ENCODE data around the gene PFKP. TPM values are rescaled to one million over a fixed set of nuclear protein-coding genes. Genes with fewer than 3 reads are reported as not detected.

PFKP gene
- total RNA-seq, 1 donor from 2014 or later = 196 TPM

DNA sequence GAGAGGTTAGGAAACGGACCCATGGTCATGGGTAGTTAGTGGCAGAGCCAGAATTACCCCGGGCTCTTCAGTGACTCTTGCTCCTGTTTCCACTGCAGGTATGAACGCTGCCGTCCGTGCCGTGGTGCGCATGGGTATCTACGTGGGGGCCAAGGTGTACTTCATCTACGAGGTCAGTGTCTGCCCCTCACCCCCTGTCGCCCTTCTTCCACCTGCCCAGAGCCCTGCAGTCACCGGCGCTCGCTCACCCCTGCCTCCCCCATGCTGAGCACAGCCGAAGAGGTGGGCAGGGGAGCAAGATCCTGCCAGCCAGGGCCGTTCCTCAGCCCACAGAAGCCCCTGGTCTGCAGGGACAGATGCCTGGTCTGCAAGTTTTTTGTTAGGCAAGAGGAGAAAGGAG is 14.9 kb downstream of the PFKP start:
- FAIRE-seq (no peak), DNase-seq (ENCODE audit: low read depth) (no peak)
- no peak overlapping the region for H3K4me3 ChIP-seq (ENCODE audit: low read depth, low read length)
- H3K36me3 ChIP-seq (ENCODE audit: control insufficient read depth, insufficient read depth, low read length) = peaks cover 19% of the 10 kb centered on the region
- TF ChIP-seq, protein P1, sequence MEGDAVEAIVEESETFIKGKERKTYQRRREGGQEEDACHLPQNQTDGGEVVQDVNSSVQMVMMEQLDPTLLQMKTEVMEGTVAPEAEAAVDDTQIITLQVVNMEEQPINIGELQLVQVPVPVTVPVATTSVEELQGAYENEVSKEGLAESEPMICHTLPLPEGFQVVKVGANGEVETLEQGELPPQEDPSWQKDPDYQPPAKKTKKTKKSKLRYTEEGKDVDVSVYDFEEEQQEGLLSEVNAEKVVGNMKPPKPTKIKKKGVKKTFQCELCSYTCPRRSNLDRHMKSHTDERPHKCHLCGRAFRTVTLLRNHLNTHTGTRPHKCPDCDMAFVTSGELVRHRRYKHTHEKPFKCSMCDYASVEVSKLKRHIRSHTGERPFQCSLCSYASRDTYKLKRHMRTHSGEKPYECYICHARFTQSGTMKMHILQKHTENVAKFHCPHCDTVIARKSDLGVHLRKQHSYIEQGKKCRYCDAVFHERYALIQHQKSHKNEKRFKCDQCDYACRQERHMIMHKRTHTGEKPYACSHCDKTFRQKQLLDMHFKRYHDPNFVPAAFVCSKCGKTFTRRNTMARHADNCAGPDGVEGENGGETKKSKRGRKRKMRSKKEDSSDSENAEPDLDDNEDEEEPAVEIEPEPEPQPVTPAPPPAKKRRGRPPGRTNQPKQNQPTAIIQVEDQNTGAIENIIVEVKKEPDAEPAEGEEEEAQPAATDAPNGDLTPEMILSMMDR (IDR thresholded peaks at IDR 0.05; ENCODE audit: insufficient read depth, low read length, severe bottlenecking) = no peak
- no peaks in the 10 kb centered on the region for H3K27me3 ChIP-seq (ENCODE audit: control insufficient read depth, insufficient read depth, low read length)

DNA sequence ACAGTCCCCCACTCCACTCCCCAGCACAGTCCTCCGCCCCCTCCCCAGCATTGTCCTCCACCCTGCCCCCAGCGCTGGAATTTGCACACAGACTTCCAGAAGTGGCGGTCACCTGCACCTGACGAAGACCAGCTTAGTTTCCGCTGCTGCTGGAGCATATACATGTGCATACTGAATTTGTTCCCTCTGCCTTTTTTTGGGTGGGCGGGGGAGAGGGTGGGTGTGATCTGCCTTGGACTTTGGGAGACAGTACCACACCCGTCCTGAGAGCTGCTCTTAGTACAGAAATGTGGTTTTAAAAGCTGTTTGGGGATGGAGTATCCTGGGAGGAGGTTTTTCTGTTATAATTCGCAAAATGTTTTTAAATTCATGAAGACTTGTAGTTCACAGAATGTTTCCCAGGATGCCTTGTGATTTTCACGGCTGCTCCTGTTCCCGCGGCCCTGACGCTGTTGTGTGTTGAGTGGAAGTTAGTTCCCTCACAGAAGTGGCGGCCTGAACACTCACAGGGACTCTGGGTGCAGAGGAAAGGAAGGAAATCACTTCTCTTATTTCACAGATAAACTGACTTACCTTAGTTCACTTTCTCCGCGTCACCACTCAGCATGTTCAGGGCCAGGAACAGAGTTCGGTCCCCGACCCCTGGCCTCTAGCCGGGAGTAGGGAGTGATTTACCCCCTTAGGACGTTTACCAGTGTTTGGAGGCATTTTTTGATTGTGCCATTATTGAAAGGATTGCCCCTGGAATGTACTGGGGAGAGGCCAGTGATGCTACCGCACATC is 18.6 kb downstream of the PFKP start:
- no peak for FAIRE-seq
- Histone ChIP-seq H3K27me3 (ENCODE audit: control insufficient read depth, insufficient read depth, low read length) (no peaks in the 10 kb centered on the region), H3K4me3 (ENCODE audit: low read depth, low read length) (no peak overlapping the region), H3K36me3 (ENCODE audit: control insufficient read depth, insufficient read depth, low read length) (peaks cover 17% of the 10 kb centered on the region)
- DNase-seq (ENCODE audit: low read depth) = no peak
- TF ChIP-seq, protein P1 (IDR thresholded peaks at IDR 0.05; ENCODE audit: insufficient read depth, low read length, severe bottlenecking) = no peak

DNA sequence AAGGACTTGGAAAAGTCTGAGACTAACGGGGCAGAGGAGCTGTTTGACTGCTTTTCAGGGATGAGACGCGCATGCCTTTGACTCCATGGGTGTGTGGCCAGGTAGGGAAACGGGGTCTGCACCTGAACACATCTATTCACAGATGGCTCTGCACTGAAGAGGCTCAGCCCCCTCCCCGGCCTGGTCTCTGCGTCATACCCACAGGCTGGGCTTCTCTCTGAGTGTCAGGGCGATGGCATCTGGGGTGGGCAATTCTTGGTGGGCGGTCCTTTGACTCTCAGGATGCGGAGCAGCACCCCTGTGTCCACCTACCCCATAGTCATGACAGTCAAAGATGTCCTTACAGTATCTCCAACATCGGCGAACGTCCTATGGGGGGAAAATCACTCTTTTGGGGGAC is 23.0 kb downstream of the PFKP start:
- H3K4me3 ChIP-seq (ENCODE audit: low read depth, low read length) = no peak overlapping the region
- FAIRE-seq = no peak
- peaks cover 8% of the 10 kb centered on the region for H3K36me3 ChIP-seq (ENCODE audit: control insufficient read depth, insufficient read depth, low read length)
- no peaks in the 10 kb centered on the region for H3K27me3 ChIP-seq (ENCODE audit: control insufficient read depth, insufficient read depth, low read length)
- TF ChIP-seq, protein P1 (IDR thresholded peaks at IDR 0.05; ENCODE audit: insufficient read depth, low read length, severe bottlenecking) = no peak
- DNase-seq (ENCODE audit: low read depth) = no peak

DNA sequence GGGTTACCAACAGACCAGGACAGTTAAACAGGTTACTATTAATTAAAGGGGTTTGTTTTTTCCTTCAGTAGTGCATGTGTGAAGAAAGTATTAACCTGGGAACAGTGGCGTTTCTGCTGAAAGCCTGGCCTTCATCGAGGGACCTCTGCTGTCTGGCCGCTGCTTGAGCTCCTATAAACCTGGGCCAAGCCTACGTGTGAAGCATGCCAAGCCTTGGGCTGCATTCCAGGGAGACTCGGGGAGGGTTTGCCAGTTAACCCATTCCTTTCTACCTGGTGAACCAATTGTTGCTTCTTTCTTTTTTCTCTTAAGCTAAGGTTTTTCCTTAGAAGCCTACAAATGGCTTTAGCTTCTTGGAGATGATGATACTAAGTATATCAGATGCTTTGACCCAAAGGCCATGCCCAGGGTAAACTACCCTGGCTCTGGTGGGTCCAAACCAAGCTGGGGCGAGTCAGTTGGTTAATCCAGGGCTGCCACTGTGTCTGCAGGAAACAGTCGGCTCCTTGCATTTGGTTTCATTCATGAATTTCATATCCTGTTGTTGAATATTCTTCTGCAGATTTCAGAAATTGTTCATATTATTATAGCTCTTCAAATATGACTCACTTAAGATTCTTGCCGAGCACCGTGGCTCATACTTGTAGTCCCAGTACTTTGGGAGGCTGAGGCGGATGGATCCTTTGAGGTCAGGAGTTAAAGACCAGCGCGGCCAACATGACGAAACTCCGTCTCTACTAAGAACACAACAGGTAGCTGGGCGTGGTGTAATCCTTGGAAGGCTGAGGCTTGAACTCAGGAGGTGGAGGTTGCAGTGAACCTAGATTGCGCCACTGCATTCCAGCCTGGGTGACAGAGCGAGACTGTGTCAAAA is 23.8 kb downstream of the PFKP start:
- peak; percentile 93 for DNase-seq (ENCODE audit: low read depth)
- TF ChIP-seq, protein P1 (IDR thresholded peaks at IDR 0.05; ENCODE audit: insufficient read depth, low read length, severe bottlenecking) = no peak

DNA sequence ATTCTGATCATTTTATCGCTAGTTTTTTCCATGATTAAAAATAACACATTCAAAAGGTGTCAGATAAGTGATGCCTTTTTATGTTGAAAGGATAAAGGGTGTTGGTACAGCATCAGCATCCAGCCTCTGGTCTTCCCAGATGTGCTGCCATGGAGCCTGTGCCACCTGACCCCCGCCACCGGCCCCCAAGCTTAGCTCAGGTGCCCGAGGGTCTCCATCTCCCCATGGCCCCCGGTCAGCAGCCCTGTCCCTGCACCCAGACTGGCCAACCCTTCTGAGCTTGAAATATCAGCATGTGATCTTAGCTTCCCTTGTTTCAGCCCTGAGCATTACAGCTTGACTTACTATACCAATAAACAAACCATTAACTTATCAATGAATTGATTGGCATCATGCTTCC is 24.6 kb downstream of the PFKP start:
- TF ChIP-seq, protein P1 (IDR thresholded peaks at IDR 0.05; ENCODE audit: insufficient read depth, low read length, severe bottlenecking) = no peak
- FAIRE-seq (no peak), DNase-seq (ENCODE audit: low read depth) (no peak)
- H3K36me3 ChIP-seq (ENCODE audit: control insufficient read depth, insufficient read depth, low read length) = peaks cover 5% of the 10 kb centered on the region
- no peaks in the 10 kb centered on the region for H3K27me3 ChIP-seq (ENCODE audit: control insufficient read depth, insufficient read depth, low read length)
- no peak overlapping the region for H3K4me3 ChIP-seq (ENCODE audit: low read depth, low read length)

More for the DNA sequence above, 23.8 kb downstream of the PFKP start:
- peaks cover 8% of the 10 kb centered on the region for H3K36me3 ChIP-seq (ENCODE audit: control insufficient read depth, insufficient read depth, low read length)
- FAIRE-seq = no peak
- H3K27me3 ChIP-seq (ENCODE audit: control insufficient read depth, insufficient read depth, low read length) = no peaks in the 10 kb centered on the region
- no peak overlapping the region for H3K4me3 ChIP-seq (ENCODE audit: low read depth, low read length)
